MG63 (cell line): ENCODE data around the gene PARD3B. TPM values are rescaled to one million over a fixed set of nuclear protein-coding genes. Genes with fewer than 3 reads are reported as not detected.

ENCODE experiments used
- DNase-seq: peaks from one replicate; pipeline ENCODE4 v3.0.0-alpha.2; 2020
- H3K27me3 ChIP-seq: fragments of 250-450 bp; sonication (Bioruptor Pico); 2 replicates; pipeline ENCODE4 v1.5.1; 2020; ENCODE audit warnings: mild to moderate bottlenecking, moderate library complexity
- H3K36me3 ChIP-seq: fragments of 250-450 bp; sonication (Bioruptor Pico); 2 replicates; pipeline ENCODE4 v1.5.1; 2020; ENCODE audit warnings: mild to moderate bottlenecking, moderate library complexity
- H3K4me3 ChIP-seq: fragments of 250-450 bp; sonication (Bioruptor Pico); 2 replicates; pipeline ENCODE4 v1.5.1; 2020; ENCODE audit warnings: mild to moderate bottlenecking, moderate library complexity
- H3K9me3 ChIP-seq: fragments of 250-450 bp; sonication (Bioruptor Pico); 2 replicates; pipeline ENCODE4 v1.5.1; 2020; ENCODE audit warnings: mild to moderate bottlenecking, moderate library complexity
- total RNA-seq: library from RNA; depleted of rRNA; stranded (reverse); fragments of >200 nt; shearing (Covaris generic); gene quantifications from 2 replicates; pipeline ENCODE4 v1.2.3, GENCODE V29; 2014; ENCODE audit warnings: low replicate concordance

PARD3B gene
- total RNA-seq, 1 experiment from 2014 or later: 4.5 TPM

DNA sequence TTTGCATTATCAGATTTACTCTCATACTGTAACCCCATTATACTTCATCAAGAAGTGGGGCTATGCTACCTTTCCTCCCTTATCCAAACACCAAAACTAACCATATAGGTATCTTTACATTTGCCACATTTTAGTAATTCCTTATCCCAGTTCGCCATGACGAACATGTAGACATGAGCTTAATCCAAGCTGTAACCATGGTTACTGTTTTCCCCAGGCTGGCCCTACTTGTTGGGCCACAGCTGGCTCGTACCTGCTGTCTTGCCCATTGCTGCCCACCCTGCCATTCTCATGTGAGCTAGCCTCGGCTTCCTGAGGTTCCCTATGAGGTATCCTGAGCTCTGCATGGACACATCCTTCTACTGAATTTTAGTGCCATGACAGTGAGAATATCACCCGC, 117.7 kb downstream of the PARD3B start:
- Histone ChIP-seq H3K27me3 (no peaks in the 10 kb centered on the region), H3K9me3 (no peaks in the 10 kb centered on the region; the same call in 1 of the 2 replicates), H3K36me3 (peaks cover 3% of the 10 kb centered on the region; the same call in 1 of the 2 replicates), H3K4me3 (no peak overlapping the region)
- DNase-seq: no peak

GRCh38 chr2:204663816-204664425, 118.6 kb downstream of the PARD3B start:
- Histone ChIP-seq H3K4me3 (no peak overlapping the region), H3K27me3 (no peaks in the 10 kb centered on the region), H3K36me3 (peaks cover 3% of the 10 kb centered on the region; the same call in 1 of the 2 replicates), H3K9me3 (no peaks in the 10 kb centered on the region)
- no peak for DNase-seq

GRCh38 chr2:204664708-204665121, 119.4 kb downstream of the PARD3B start:
- H3K27me3 ChIP-seq: no peaks in the 10 kb centered on the region
- peaks cover 3% of the 10 kb centered on the region; the same call in 1 of the 2 replicates for H3K36me3 ChIP-seq
- H3K4me3 ChIP-seq: no peak overlapping the region
- no peaks in the 10 kb centered on the region for H3K9me3 ChIP-seq
- no peak for DNase-seq

DNA sequence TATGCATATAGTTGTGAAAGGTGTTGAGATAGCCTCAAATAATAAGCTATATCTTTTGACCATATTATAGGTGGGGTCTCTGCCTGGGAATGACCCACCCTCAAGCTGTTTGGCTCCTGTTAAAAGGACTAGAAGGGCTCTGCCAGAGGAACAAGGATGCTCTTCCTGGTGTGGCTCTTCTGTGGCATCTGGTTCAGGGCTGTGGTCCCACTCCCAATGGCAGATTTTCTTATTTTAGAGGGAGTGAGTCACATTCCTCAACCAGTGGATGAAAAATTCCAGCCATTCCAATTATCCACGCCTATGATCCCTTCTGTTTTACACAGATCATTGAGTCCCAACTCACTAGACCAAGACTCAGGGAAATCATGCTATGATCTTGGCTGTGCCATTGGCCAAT, 119.9 kb downstream of the PARD3B start:
- no peaks in the 10 kb centered on the region for H3K9me3 ChIP-seq
- DNase-seq: peak; percentile 58
- H3K4me3 ChIP-seq: no peak overlapping the region
- peaks cover 3% of the 10 kb centered on the region; the same call in 1 of the 2 replicates for H3K36me3 ChIP-seq
- H3K27me3 ChIP-seq: no peaks in the 10 kb centered on the region

- no peak for DNase-seq
- no peaks in the 10 kb centered on the region for H3K9me3 ChIP-seq
- H3K36me3 ChIP-seq: peaks cover 3% of the 10 kb centered on the region; the same call in 1 of the 2 replicates
- no peaks in the 10 kb centered on the region for H3K27me3 ChIP-seq
- no peak overlapping the region for H3K4me3 ChIP-seq
Measured at GRCh38 chr2:204665771-204666170, 120.5 kb downstream of the PARD3B start.

DNA sequence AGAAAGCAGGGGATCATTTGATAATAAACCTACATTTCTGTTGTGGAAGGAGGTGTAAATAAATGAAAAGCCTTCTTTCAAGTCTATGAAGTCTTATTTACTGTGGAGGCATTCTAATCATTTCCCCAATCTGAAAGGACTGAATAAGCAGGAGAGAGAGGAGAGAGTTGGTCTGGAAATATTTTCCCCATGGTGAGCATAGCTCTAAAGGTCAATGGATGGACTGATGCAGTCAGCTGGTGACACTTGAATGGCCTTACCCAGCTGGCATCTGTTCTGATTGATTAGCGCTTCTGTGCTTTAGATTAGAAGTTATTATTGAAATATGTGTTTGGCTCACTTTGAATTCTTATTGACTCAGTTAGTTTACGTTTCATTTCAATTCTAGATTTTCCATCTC, 122.7 kb downstream of the PARD3B start:
- no peak overlapping the region for H3K4me3 ChIP-seq
- peaks cover 3% of the 10 kb centered on the region; the same call in 1 of the 2 replicates for H3K36me3 ChIP-seq
- DNase-seq: no peak
- H3K9me3 ChIP-seq: no peaks in the 10 kb centered on the region
- no peaks in the 10 kb centered on the region for H3K27me3 ChIP-seq

- Histone ChIP-seq H3K27me3 (no peaks in the 10 kb centered on the region), H3K9me3 (no peaks in the 10 kb centered on the region), H3K36me3 (no peaks in the 10 kb centered on the region; the same call in 1 of the 2 replicates), H3K4me3 (no peak overlapping the region)
- DNase-seq: no peak
Measured at GRCh38 chr2:204669382-204669781, 124.1 kb downstream of the PARD3B start.

DNA sequence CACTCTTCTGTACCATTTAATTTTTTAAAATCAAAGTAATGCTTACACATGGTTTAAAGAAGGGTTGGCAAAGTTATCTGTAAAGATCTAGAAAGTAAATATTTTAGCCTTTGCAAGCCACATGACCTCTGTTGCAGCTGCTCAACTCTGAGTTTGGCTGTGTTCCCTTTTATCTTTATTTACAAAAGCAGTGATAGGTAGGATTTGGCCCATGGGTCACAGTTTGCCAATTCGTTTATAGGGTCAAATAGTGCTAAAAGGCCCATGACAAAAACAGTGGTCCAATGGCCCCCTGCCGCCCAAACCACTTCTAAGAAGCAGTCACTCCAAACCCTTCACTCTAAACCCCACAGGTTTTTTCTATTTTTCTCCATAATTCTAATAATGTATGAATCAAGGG, 124.8 kb downstream of the PARD3B start:
- H3K4me3 ChIP-seq: no peak overlapping the region
- H3K9me3 ChIP-seq: no peaks in the 10 kb centered on the region
- no peaks in the 10 kb centered on the region; the same call in 1 of the 2 replicates for H3K36me3 ChIP-seq
- H3K27me3 ChIP-seq: no peaks in the 10 kb centered on the region
- DNase-seq: no peak

DNA sequence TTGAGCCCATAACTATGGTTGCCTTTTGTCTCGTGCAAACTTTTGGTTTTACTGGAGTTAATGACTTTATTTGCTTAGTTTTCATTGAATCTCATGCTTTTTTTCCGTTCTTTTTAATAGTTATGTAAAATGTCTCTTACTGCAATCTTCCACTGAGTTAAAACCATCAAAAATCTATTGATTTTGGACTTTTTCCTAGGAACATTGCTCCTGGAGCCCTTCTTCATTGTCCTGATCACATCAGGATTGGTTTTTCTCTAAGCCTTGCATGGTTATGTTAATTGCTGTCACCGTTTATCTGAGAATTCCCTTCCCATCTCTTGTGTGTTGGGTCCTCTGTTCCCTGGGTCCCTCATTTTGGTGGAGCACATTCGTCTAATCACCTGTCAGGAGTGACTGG, 125.5 kb downstream of the PARD3B start:
- no peaks in the 10 kb centered on the region; the same call in 1 of the 2 replicates for H3K36me3 ChIP-seq
- no peaks in the 10 kb centered on the region for H3K9me3 ChIP-seq
- H3K4me3 ChIP-seq: no peak overlapping the region
- no peak for DNase-seq
- no peaks in the 10 kb centered on the region for H3K27me3 ChIP-seq

DNA sequence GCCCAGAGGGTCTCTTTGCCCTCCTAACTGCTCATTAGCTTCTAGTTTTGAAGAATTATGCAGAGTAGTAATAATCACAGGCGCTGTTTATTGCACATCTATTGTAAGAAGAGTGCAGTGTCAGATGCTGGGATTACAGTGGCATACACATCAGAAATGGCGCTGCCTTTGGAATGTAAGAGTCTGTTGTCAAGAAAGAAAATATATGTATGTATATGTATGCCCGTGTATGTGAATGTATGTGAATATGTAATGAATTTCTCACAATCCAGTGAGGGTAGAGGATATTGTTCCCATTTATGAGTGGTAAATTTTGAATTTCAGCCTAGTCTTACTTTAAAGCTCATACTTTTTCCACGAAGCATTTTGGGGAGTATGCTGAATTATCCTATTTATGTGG, 127.5 kb downstream of the PARD3B start:
- Histone ChIP-seq H3K4me3 (no peak overlapping the region), H3K27me3 (no peaks in the 10 kb centered on the region), H3K36me3 (no peaks in the 10 kb centered on the region; the same call in 1 of the 2 replicates), H3K9me3 (no peaks in the 10 kb centered on the region)
- no peak for DNase-seq

GRCh38 chr2:204673877-204674276, 128.6 kb downstream of the PARD3B start:
- no peak for DNase-seq
- H3K4me3 ChIP-seq: no peak overlapping the region
- no peaks in the 10 kb centered on the region for H3K27me3 ChIP-seq
- H3K9me3 ChIP-seq: no peaks in the 10 kb centered on the region
- no peaks in the 10 kb centered on the region; the same call in 1 of the 2 replicates for H3K36me3 ChIP-seq

DNA sequence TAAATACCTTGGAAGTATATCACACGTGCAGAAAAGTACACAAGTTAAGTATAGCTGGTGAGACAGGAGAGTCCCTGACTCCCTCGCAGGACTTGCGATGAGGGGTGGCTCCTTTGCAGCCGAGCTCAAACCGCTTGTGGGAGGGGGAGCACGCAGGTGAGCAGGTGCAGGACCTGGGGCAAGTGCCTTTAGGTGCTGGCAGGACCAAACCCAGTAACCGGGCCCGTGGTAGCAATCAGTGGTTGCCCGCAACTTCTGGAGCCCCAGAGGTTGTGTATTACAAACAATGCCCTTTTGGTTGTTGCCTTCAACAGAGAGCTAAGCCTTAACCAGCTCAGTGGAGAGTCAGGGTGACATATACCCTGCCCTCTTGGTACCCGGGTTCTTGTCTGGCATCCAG, 132.8 kb downstream of the PARD3B start:
- H3K9me3 ChIP-seq: no peaks in the 10 kb centered on the region
- no peaks in the 10 kb centered on the region for H3K27me3 ChIP-seq
- H3K4me3 ChIP-seq: no peak overlapping the region
- no peaks in the 10 kb centered on the region; the same call in 1 of the 2 replicates for H3K36me3 ChIP-seq
- DNase-seq: no peak

- H3K4me3 ChIP-seq: no peak overlapping the region
- no peak for DNase-seq
- H3K36me3 ChIP-seq: no peaks in the 10 kb centered on the region
- H3K27me3 ChIP-seq: no peaks in the 10 kb centered on the region
- H3K9me3 ChIP-seq: no peaks in the 10 kb centered on the region
Measured at GRCh38 chr2:204680576-204680975, 135.3 kb downstream of the PARD3B start.

DNA sequence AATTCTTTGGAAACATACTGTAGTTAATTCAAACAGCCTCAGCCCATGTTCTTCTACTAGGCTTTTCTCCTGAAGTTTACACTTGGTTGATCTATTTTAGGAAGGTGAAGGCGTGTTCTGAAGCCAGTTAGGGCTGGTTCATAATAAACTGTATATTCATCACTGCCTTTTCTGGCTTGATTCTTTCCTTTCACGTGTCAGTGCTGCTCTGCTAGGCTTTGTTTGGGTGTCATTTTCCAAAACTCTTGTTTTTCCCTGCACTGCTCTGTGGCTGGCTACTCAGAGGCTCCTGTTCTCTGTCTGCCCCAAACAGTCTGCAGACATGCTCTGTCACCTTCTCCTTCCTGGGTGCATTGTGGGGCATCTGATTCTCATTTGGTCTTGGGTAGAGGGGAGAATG, 136.1 kb downstream of the PARD3B start:
- no peaks in the 10 kb centered on the region for H3K27me3 ChIP-seq
- peak; percentile 2 for DNase-seq
- H3K4me3 ChIP-seq: no peak overlapping the region
- H3K9me3 ChIP-seq: no peaks in the 10 kb centered on the region
- 0 out of 2 replicates have a peak, but pooled peaks cover 1% of the 10 kb centered on the region for H3K36me3 ChIP-seq

DNA sequence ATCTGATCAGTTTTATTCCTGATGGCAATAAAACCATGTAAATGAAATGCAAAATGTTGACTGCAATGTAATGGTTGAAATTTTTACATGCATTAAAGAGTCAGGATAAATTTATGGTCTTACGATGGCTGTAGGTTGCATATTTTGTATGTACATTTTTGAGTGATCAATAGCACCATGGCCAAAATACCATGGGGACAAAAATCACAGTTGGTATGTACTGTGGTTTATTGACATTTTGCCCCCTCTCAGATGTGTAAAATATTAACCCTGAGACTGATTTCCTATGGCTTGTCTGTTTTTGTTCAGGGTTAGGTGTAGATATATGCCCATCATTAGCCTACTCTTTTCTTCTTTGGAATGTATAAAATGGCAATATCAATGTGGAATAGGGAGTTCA, 138.1 kb downstream of the PARD3B start:
- Histone ChIP-seq H3K4me3 (no peak overlapping the region), H3K36me3 (peaks cover 2% of the 10 kb centered on the region; the same call in 1 of the 2 replicates), H3K27me3 (no peaks in the 10 kb centered on the region), H3K9me3 (no peaks in the 10 kb centered on the region)
- no peak for DNase-seq

DNA sequence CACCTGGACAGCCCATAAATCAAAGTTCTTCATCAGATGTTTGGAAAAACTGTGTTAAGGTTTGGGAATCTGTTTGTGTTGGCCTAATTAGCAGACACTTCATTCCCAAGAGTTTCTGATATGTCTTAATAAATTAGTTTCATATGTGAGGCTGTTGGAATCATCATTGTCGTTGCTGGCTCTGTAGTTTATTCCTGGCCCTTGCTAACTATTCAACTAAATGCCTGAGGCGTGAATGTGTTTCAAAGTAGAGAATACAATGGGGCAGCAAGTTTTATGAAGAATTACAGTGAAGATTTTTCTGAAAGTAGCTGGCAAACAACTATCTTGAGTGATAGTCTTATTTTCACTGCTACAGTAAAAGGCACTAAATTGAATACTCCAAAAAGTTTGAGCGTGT, 141.1 kb downstream of the PARD3B start:
- Histone ChIP-seq H3K4me3 (no peak overlapping the region), H3K9me3 (no peaks in the 10 kb centered on the region), H3K36me3 (peaks cover 2% of the 10 kb centered on the region; the same call in 1 of the 2 replicates), H3K27me3 (no peaks in the 10 kb centered on the region)
- no peak for DNase-seq

DNA sequence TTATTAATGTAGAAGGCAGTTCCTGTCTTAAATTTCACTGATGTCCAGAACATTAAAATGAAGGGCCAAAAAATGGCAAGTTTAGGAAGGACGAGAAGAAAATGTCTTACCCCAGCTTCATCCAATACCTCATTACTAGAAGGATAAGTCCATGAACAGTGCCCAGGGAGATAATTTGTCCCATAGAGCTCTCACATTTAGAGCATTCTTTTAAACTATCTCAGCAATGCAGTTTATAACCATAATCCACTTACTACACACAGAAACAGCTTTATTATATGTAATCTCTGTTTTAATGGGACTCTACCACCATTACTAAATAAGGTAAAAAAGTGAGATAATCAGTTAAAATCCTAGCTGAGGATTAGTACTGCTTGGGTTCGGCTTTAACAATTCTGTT, 142.5 kb downstream of the PARD3B start:
- Histone ChIP-seq H3K27me3 (no peaks in the 10 kb centered on the region), H3K4me3 (no peak overlapping the region), H3K36me3 (peaks cover 4% of the 10 kb centered on the region), H3K9me3 (no peaks in the 10 kb centered on the region)
- no peak for DNase-seq

GRCh38 chr2:204691911-204692510, 146.7 kb downstream of the PARD3B start:
- H3K27me3 ChIP-seq: no peaks in the 10 kb centered on the region
- H3K4me3 ChIP-seq: no peak overlapping the region
- H3K9me3 ChIP-seq: no peaks in the 10 kb centered on the region
- peaks cover 2% of the 10 kb centered on the region for H3K36me3 ChIP-seq
- DNase-seq: peak; percentile 42
